ENCODE results near the gene LAMTOR3.
A peak's percentile ranks its signal among the peaks of the same experiment; 100 is the strongest.

The LAMTOR3 gene

DNA sequence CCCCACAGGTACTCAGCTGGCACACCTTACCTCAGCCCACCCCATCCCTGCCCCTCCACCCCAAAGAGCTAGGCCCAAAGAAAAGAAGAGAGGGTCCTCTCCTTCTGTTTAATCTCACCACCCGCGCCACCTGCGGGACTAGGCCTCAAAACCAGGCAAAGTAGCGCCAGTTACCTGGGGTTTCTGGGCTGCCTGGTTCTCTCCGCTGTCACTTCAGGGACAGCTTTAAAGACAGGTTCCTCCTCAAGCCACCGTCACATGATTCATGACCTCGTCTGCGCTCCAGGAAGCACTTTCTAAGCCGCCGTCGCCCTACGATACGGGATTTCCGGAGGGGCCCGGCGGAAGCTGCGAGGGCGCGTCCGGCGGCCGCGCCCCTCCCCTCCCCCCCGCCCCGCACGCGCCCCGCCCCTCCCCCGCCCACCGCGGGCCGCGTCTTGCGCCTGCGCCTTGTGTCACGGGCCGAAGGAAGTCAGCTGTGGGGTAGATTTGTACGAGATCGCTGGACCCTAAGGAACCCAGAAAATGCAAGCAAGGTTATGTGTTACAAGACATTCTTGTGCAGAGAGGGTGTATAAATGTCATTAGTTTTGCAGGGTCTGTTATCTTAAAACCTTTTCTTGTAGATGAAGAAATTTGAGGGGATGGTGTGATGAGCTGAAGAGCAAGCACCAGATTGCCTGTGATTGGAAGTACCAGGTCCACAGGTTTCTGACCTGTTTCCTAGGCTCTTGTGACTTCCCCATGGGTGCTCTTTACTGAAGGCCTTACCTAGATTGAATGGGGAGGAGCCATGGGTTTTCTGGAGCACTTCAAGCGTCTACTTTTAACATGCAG is at the start of gene LAMTOR3:
Gene LAMTOR3, minus strand, starts transcription at position 267 of the 837 bp plus-strand sequence. CDS start 464 bp downstream, outside the sequence.
- peak; percentile 80 for DNase-seq (ENCODE audit: low read depth)

DNA sequence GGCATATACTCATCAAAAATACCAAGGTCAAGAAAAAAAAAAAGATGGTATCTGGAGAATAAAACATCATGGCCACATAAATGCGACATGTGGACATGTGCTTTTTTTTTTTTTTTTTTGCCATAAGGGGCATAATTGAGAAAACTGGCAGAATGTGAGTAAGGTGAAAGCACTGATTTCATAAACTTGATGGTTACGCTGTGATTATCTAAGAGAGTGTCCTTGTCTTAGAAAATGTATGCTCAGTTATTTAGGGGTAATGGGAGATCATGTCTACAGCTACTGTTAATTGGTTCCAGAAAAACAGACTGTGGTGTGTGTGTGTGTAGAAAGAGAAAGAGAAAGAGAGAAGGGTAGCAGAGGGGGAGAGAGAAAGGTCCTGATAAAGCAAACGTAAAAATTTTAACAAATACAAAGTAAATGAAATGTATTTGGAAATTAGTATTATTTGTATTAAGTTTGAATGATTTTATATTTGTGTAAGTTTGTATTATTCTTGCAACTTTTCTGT is 44.1 kb upstream of the LAMTOR3 start:
- DNase-seq (ENCODE audit: low read depth): no peak

GRCh38 chr4:99934891-99935290 is 40.7 kb upstream of the LAMTOR3 start:
- no peak for DNase-seq (ENCODE audit: low read depth)

DNA sequence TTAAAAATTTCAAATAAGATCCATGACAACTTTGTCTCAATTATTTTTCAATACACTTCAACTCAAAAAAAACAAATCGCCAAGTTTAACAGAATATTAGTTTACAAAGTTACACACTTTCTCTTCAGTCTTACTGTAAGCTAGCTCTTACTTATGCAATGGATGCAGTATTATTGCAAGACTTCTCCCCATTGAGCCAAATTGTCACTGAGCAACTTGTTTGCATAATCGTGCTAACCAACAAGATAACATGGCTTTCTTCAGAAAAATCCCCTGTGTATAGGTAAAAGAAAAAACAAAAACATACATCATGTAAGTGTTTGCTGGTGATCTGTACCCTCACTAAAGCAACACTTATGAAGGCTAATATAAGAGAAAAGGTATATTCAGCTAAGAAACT is 33.3 kb upstream of the LAMTOR3 start:
- DNase-seq (ENCODE audit: low read depth): no peak

DNA sequence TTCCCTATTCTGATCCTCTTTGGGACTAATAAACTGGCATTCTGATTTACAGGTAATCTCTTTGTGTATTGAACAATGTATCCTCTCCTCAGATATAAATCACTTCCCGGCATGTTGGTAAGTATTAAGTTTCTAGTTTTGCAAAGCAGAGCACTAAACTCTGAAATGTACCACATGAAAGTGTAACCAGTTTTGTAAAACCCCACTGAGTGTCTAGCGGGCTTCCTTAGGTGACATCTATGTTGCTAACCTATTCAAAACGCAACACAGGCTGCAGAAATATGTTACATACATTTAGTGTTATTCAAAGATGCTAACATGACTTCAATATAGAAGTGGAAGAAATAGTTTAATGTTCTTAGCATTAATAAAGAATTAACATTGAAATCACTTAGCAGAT is 26.9 kb upstream of the LAMTOR3 start:
- no peak for DNase-seq (ENCODE audit: low read depth)

- no peak for DNase-seq (ENCODE audit: low read depth)
Measured at GRCh38 chr4:99918656-99919055, 24.4 kb upstream of the LAMTOR3 start.

GRCh38 chr4:99917575-99917974 is 23.3 kb upstream of the LAMTOR3 start:
- no peak for DNase-seq (ENCODE audit: low read depth)

GRCh38 chr4:99915449-99915848 is 21.2 kb upstream of the LAMTOR3 start:
- DNase-seq (ENCODE audit: low read depth): no peak

DNA sequence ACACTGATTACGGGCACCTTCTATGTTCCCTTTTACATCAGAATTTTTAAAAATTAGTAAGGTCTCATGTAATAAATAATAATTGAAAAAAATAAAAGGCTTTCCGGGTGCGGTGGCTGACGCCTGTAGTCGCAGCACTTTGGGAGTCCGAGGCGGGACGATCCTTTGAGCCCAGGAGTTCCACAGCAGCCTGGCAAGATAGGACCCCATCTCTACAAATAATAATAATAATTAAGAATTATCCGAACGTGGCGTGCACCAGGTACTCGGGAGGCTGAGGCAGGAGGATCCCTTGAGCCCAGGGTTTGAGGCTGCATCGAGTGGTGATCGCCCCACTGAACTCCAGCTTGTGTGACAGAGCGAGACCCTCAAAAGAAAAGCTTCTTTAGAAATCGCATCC is 771 bp upstream of the LAMTOR3 start:
- no peak for DNase-seq (ENCODE audit: low read depth)

GRCh38 chr4:99893839-99894160 is 427 bp downstream of the LAMTOR3 start:
- no peak for DNase-seq (ENCODE audit: low read depth)

- DNase-seq (ENCODE audit: low read depth): no peak
Measured at GRCh38 chr4:99893029-99893428, 1.2 kb downstream of the LAMTOR3 start.

DNA sequence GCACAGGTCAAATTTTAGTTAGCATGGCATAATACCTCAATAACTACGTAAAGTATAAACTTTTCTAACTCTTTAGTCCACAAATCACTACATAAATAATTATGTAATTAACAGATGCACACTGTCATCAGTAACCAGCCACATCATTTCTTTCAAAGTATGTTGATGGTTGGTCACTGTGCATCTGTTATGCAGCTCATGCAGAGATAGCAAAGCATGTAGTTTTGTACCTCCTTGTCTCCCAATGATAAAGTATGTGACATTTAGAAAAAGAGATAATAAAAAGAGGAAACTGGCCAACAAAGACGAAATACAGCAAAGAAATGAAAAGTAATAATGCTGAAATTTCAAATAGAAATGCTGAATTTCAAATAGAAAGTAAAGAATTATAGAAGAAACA is 2.9 kb downstream of the LAMTOR3 start:
- no peak for DNase-seq (ENCODE audit: low read depth)

- no peak for DNase-seq (ENCODE audit: low read depth)
Measured at GRCh38 chr4:99887837-99888236, 6.4 kb downstream of the LAMTOR3 start.

DNA sequence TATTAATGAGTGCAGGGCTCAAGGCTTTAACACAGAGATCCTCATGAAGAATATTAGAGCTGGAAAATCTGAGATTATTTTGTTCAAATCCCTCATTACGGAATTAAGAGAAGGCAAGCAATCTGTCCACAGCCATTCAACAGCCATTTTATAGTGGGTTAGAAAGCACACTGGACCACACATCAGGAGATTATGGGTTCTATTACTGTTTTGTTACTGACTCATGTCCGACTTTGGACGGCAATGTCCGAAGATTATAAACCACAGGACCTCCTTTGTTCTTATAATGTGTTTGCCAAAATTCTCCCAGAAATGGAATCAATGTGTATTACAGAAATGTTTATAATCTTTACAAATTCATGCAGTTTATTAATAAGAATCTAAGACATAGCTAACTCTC is 8.1 kb downstream of the LAMTOR3 start:
- peak; percentile 54 for DNase-seq (ENCODE audit: low read depth)

DNA sequence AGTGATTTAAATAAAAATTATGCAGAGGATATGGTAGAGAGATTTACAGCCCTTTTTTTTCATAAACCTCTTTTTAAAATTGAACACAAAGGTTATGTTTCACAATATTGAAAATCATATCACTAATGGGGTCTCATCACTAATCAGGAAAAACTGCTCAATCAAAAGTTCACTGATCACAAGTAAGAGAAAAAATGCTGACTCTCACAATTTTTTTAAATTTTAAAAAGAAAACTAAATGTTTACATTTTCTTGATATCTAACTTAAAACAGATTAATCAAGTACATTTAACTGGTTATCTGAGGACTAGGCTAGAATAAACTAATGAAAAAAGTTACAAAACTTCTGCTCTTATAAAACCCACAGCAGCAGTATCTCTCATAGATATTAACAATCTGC is 8.5 kb downstream of the LAMTOR3 start:
- DNase-seq (ENCODE audit: low read depth): no peak

- no peak for DNase-seq (ENCODE audit: low read depth)
Measured at GRCh38 chr4:99885063-99885664, 9.1 kb downstream of the LAMTOR3 start.

DNA sequence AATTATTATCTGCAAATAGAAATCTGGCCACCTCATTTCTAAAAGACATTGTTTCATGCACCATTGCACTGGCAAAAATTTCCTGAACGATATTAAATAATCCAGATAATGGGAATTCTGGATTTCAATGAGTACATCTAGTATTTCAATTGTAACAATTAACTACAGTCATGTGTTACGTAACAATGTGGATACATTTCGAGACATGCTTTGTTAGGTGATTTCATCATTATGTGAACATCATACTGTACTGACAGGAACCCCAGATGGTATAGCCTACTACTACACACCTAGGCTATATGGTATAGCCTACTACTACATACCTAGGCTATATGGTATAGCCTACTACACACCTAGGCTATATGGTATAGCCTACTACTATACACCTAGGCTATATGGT is 14.8 kb downstream of the LAMTOR3 start:
- DNase-seq (ENCODE audit: low read depth): no peak

GRCh38 chr4:99878604-99879003 is 15.6 kb downstream of the LAMTOR3 start:
- DNase-seq (ENCODE audit: low read depth): no peak

DNA sequence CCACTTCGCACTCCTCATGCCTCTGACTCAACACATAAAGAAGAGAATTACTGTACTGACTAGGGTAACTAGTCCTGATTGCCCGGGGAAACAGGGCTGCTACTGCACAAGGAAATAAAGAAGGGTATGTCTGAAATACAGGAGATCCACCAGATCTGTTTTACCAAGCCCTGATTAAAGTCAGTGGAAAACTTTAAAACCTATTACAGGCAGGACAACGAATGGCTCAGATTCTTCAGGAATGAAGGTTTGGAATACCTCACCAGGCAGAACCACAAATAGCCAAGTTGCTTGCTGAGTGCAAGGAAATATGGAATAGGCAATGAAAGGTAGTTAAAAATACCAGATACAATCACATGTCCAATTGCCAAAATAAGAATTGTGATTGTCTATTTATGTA is 17.3 kb downstream of the LAMTOR3 start:
- DNase-seq (ENCODE audit: low read depth): no peak

GRCh38 chr4:99875071-99875470 is 19.2 kb downstream of the LAMTOR3 start:
- no peak for DNase-seq (ENCODE audit: low read depth)

DNA sequence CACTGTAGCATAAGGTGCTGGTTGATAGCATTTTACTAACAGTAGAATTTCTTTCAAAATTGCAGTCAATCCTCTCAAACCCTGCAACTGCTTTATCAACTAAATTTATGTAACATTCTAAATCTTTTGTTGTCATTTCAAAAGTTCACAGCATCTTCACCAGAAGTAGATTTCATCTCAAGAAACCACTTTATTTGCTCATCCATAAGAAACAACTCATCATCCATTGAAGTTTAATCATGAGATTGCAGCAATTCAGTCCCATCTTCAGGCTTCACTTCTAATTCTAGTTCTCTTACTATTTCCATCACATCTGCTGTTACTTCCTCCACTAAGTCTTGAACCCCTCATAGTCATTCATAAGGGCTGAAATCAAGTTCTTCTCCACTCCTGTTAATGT is 21.7 kb downstream of the LAMTOR3 start:
- DNase-seq (ENCODE audit: low read depth): no peak

- DNase-seq (ENCODE audit: low read depth): peak; percentile 41
Measured at GRCh38 chr4:99868126-99868596, 26.1 kb downstream of the LAMTOR3 start.

DNA sequence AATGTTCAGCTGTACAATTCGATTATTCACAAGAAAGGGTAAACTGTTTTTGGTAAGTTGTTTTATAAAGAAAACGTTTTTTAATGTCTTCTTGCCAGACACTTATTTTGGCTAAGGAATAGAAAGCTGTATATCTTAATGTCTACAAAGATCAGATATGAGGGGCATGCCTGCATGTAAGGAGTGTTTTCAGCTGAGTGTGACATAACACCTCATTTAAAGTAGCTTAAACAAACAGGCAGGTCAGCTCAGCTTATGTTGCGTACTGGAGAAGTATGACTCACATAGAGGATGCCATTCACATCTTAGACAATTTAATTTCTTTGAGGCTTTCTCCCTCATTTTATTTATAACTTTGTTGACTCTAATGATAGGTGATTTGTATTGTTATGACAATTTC is 30.4 kb downstream of the LAMTOR3 start:
- DNase-seq (ENCODE audit: low read depth): no peak
